PC-3 (cell line): ENCODE data around the gene AKNA. TPM values are rescaled to one million over a fixed set of nuclear protein-coding genes. Genes with fewer than 3 reads are reported as not detected.

Experiments used
- ATAC-seq: fragments of 200-7000 bp; cut with Tn5 transposase; 2 replicates; pipeline ENCODE4 v1.9.1; 2020; ENCODE audit warnings: mild to moderate bottlenecking, moderate library complexity
- BruUV-seq: library from RNA; stranded (reverse); fragments of 400-500 nt; replicated peaks from 2 replicates; lab custom pipeline; 2021; lab: Mats Ljungman, UMichigan
- CTCF ChIA-PET: fragments of 300-600 bp; sonication (Branson Sonifier 250); formaldehyde crosslinking; loops from one replicate; lab custom pipeline; 2022; ENCODE audit warnings: antibody characterized with exemption; lab: Charles Lee
- POLR2A ChIA-PET: fragments of 300-600 bp; sonication (Branson Sonifier 250); formaldehyde crosslinking; loops from one replicate; lab custom pipeline; 2022; ENCODE audit warnings: antibody characterized with exemption; ENCODE audit not compliant: unreplicated experiment; lab: Charles Lee
- DNase-seq: peaks from one replicate; pipeline ENCODE4 v3.0.0-alpha.2; 2015
- H2AFZ ChIP-seq: fragments of 300-600 bp; sonication (generic); 2 replicates; pipeline ENCODE4 v1.6.0; 2016; ENCODE audit warnings: antibody characterized with exemption, low read length
- H3F3A ChIP-seq: fragments of 300-600 bp; sonication (generic); one replicate; pipeline ENCODE4 v1.6.0; 2017; ENCODE audit warnings: antibody characterized with exemption, low read length, control low read depth, mild to moderate bottlenecking; ENCODE audit not compliant: unreplicated experiment
- H3K27ac ChIP-seq: fragments of 300-600 bp; sonication (generic); 2 replicates; pipeline ENCODE4 v1.5.1; 2016; ENCODE audit warnings: mild to moderate bottlenecking, low read length
- H3K27me3 ChIP-seq: fragments of 300-600 bp; sonication (generic); 2 replicates; pipeline ENCODE4 v1.6.1; 2016; ENCODE audit warnings: low read length, mixed read lengths
- H3K36me3 ChIP-seq: fragments of 300-600 bp; sonication (generic); 2 replicates; pipeline ENCODE4 v1.6.1; 2016; ENCODE audit warnings: low read depth, mixed run types, low read length, mixed read lengths
- H3K4me1 ChIP-seq: fragments of 300-600 bp; sonication (generic); 2 replicates; pipeline ENCODE4 v1.5.1; 2016; ENCODE audit warnings: low read length; ENCODE audit not compliant: insufficient read depth
- H3K4me2 ChIP-seq: fragments of 300-600 bp; sonication (generic); 2 replicates; pipeline ENCODE4 v1.6.0; 2016; ENCODE audit warnings: low read length
- H3K4me3 ChIP-seq: fragments of 300-600 bp; sonication (generic); 2 replicates; pipeline ENCODE4 v1.5.1; 2016; ENCODE audit warnings: mild to moderate bottlenecking, low read length, mixed read lengths
- H3K79me2 ChIP-seq: fragments of 300-600 bp; sonication (generic); 2 replicates; pipeline ENCODE4 v1.6.1; 2017; ENCODE audit warnings: low read length, mixed read lengths
- H3K9ac ChIP-seq: fragments of 300-600 bp; sonication (generic); 2 replicates; pipeline ENCODE4 v1.6.0; 2016; ENCODE audit warnings: mild to moderate bottlenecking, low read length
- H3K9me2 ChIP-seq: fragments of 300-600 bp; sonication (generic); replicated peaks from 2 replicates; pipeline ENCODE4 v1.6.1; 2016; ENCODE audit warnings: mixed run types, low read length, mixed read lengths
- H3K9me3 ChIP-seq: fragments of 300-600 bp; sonication (generic); 2 replicates; pipeline ENCODE4 v1.6.1; 2016; ENCODE audit warnings: low read length, mixed read lengths
- H4K20me1 ChIP-seq: fragments of 300-600 bp; sonication (generic); 2 replicates; pipeline ENCODE4 v1.6.1; 2016; ENCODE audit warnings: low read length, mixed read lengths
- EZH2 ChIP-seq: fragments of 300-600 bp; sonication (generic); IDR thresholded peaks from one replicate; pipeline ENCODE4 v1.6.1; 2017; ENCODE audit warnings: antibody characterized with exemption, mild to moderate bottlenecking, low read length; ENCODE audit not compliant: unreplicated experiment
- EZH2phosphoT487 ChIP-seq: fragments of 300-600 bp; sonication (generic); IDR thresholded peaks from 2 replicates; pipeline ENCODE4 v1.6.1; 2018; ENCODE audit warnings: mild to moderate bottlenecking, antibody characterized with exemption, low read length, borderline replicate concordance
- intact Hi-C: fragments of 100-400 bp; cut with micrococcal nuclease; formaldehyde crosslinking; loops from 2 replicates; pipeline ENCODE4 v1.9.0; 2023
- total RNA-seq: library from RNA; depleted of rRNA; stranded (reverse); fragments of >200 nt; gene quantifications from 2 replicates; pipeline ENCODE4 v1.2.3, GENCODE V29; 2014
- TF ChIP-seq, protein P1 (sequence below): fragments of 300-600 bp; sonication (generic); conservative IDR thresholded peaks from 2 replicates; pipeline ENCODE4 v1.5.1; 2017; ENCODE audit warnings: antibody characterized with exemption, low read depth, mild to moderate bottlenecking, low read length

Gene AKNA
- total RNA-seq, 1 experiment from 2014 or later = 9.1 TPM

DNA sequence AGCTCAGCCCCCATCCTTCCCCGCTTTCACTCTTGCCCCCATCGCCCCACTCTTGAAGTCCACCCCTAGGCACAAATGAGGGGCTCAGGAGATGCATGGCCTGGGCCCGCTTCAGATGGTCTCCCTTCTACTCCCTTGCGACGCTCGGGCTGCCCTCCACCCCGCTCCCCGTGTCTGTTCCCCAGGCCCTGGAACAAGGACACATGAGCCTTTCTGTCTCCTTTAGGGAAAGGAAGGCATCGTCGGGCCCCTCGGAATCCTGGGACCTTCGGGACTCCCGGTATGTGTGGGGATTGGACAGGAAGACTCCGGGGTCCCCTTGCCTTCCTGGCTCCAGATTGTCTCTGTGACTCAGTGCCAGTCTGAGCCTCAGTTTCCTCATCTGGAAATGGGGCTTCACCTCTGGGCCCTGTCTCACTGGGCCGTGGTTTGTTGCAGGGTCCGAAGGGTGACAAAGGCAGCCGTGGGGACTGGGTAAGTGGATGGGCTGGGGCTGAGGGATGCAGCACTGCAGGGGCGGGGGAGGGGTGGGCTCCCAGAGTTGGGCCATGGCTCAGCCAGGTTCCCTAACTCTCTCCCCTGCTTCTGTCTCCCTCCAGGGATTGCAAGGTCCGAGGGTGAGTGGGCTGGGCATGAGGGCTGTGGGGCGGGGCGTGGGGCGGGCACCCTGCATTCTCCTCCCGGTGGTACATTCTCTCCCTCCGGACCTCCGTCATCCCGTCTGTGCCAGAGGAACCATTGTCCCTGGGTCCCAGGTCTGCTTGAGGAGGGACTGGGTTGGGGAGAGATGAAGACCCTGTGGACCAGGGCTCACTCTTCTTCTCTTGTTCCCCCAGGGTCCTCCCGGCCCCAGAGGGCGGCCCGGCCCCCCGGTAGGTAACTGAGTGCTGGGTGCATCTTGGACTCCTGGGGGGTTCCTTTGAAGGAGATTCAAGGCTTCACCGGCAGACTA, 86.7 kb downstream of the AKNA start:
- DNase-seq = no peak
- H3K9me3 ChIP-seq = no peaks in the 10 kb centered on the region
- CTCF ChIA-PET = no interaction called here
- H2AFZ ChIP-seq = no peak overlapping the region
- no peak overlapping the region for H3K4me2 ChIP-seq
- no peaks in the 10 kb centered on the region for H3K79me2 ChIP-seq
- no TSS peak for BruUV-seq
- TF ChIP-seq EZH2phosphoT487 = no peak
- H3K4me1 ChIP-seq = no peaks in the 10 kb centered on the region
- H3K27me3 ChIP-seq = no peaks in the 10 kb centered on the region
- no peak overlapping the region for H3K27ac ChIP-seq
- ATAC-seq = no peak
- H3K9me2 ChIP-seq = no peaks in the 10 kb centered on the region
- H4K20me1 ChIP-seq = no peaks in the 10 kb centered on the region
- H3F3A ChIP-seq = no peaks in the 10 kb centered on the region
- H3K9ac ChIP-seq = no peak overlapping the region
- intact Hi-C loops = no loop called here
- H3K4me3 ChIP-seq = no peak overlapping the region
- no peaks in the 10 kb centered on the region for H3K36me3 ChIP-seq
- POLR2A ChIA-PET = no interaction called here

DNA sequence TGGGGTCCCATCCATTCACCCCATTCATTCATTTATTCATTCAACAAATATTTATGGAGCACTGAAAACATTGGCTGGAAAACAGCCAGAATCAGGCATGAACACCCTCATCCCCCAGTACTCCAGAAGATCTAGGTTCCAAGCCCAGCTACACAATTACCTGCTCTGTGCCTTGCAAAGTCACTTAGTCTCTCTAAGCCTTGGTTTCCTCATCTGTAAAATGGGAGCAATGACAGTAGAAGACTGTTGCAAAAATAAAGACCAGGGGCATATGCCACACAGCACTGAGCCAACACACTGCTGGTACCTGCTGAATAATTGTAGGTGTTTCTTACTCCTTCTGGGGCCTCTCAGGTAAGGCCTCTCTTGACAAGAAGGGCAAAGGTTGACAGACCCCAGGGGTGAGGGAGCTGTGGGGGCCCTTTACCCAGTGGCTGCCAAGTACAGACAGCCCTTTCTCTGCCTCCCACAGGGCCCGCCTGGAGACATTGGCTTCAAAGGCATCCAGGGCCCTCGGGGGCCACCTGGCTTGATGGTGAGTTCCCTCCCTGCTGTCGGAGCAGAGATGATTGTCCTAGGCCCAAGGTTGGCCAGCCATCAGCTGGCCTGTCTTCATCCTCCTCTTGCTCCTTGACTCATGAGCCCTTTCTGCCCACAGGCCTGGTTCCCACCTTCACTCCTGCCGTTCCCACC, 87.5 kb downstream of the AKNA start:
- no peak overlapping the region for H3K4me2 ChIP-seq
- CTCF ChIA-PET = no interaction called here
- H3K9ac ChIP-seq = no peak overlapping the region
- no TSS peak for BruUV-seq
- no peak overlapping the region for H3K4me3 ChIP-seq
- no peaks in the 10 kb centered on the region for H3K9me2 ChIP-seq
- no peaks in the 10 kb centered on the region for H3K79me2 ChIP-seq
- no peaks in the 10 kb centered on the region for H3K4me1 ChIP-seq
- H3K27ac ChIP-seq = no peak overlapping the region
- POLR2A ChIA-PET = no interaction called here
- TF ChIP-seq, protein P1, sequence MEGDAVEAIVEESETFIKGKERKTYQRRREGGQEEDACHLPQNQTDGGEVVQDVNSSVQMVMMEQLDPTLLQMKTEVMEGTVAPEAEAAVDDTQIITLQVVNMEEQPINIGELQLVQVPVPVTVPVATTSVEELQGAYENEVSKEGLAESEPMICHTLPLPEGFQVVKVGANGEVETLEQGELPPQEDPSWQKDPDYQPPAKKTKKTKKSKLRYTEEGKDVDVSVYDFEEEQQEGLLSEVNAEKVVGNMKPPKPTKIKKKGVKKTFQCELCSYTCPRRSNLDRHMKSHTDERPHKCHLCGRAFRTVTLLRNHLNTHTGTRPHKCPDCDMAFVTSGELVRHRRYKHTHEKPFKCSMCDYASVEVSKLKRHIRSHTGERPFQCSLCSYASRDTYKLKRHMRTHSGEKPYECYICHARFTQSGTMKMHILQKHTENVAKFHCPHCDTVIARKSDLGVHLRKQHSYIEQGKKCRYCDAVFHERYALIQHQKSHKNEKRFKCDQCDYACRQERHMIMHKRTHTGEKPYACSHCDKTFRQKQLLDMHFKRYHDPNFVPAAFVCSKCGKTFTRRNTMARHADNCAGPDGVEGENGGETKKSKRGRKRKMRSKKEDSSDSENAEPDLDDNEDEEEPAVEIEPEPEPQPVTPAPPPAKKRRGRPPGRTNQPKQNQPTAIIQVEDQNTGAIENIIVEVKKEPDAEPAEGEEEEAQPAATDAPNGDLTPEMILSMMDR = no peak
- no peak for TF ChIP-seq EZH2
- no peak for TF ChIP-seq EZH2phosphoT487
- ATAC-seq (no peak), DNase-seq (no peak)
- no peaks in the 10 kb centered on the region for H3K27me3 ChIP-seq
- H3K36me3 ChIP-seq = no peaks in the 10 kb centered on the region
- H4K20me1 ChIP-seq = no peaks in the 10 kb centered on the region
- no peaks in the 10 kb centered on the region for H3K9me3 ChIP-seq
- intact Hi-C loops = no loop called here
- no peaks in the 10 kb centered on the region for H3F3A ChIP-seq
- H2AFZ ChIP-seq = no peak overlapping the region

DNA sequence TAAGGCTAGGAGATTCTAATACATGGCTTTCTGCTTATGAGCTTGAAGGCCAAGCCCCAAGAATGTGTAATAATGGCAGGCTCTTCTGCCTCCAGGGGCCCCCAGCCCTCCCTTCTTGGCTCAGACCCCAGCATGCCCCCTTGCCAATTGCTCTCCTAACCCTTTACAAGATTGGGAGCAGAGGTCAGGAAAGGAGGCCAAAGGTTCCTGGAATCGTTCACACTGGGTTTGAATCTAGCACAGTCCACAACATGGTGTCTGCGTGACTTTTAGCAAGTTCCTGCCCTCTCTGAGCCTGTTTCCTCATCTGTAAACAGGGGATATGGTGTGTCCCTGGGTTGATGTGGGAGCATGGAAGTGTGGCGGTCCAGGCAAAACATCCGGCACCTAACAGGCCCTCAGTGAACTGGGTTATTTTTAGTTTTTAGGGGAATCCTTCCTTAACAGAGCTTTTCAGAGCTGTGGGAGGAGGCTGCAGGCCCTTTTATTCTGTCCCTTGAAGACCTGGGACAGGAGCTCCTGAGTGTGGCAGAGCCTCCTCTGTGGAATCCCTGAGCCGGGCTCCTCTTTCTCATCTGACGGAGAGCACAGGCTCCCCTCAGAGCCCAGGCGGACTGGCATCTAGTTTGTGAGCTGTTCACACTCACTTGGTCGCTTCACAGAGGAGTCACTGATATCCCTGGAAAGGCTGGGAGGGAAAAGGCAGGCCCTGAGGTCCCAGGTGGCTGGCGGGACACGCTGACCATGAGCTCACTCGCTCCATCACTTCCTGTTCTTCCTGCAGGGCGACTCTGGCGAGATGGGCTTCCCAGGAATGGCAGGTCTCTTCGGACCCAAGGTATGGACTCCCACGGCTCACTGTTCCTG, 88.3 kb downstream of the AKNA start:
- H3K79me2 ChIP-seq = no peaks in the 10 kb centered on the region
- intact Hi-C loops = no loop called here
- H2AFZ ChIP-seq = no peak overlapping the region
- H3K36me3 ChIP-seq = peaks cover 6% of the 10 kb centered on the region; the same call in 1 of the 2 replicates
- CTCF ChIA-PET = no interaction called here
- no peaks in the 10 kb centered on the region for H3K9me3 ChIP-seq
- no peaks in the 10 kb centered on the region for H3F3A ChIP-seq
- H3K27me3 ChIP-seq = no peaks in the 10 kb centered on the region
- DNase-seq = no peak
- H3K4me1 ChIP-seq = no peaks in the 10 kb centered on the region
- no peak for ATAC-seq
- POLR2A ChIA-PET = no interaction called here
- no peaks in the 10 kb centered on the region for H3K9me2 ChIP-seq
- no peak overlapping the region for H3K9ac ChIP-seq
- no peak overlapping the region for H3K4me2 ChIP-seq
- BruUV-seq = no TSS peak
- TF ChIP-seq, protein P1 = no peak
- TF ChIP-seq EZH2phosphoT487 = no peak
- no peak for TF ChIP-seq EZH2
- H4K20me1 ChIP-seq = no peaks in the 10 kb centered on the region
- H3K4me3 ChIP-seq = no peak overlapping the region
- H3K27ac ChIP-seq = no peak overlapping the region
